GM12874 (cell line): ENCODE results near the gene HSPB2.

Experiments used
- TF ChIP-seq, protein P1 (sequence below): IDR thresholded peaks from 2 replicates; pipeline ENCODE4 v1.5.1; 2011; ENCODE audit warnings: low read depth, mild to moderate bottlenecking, control low read depth, low read length, moderate library complexity; ENCODE audit not compliant: insufficient read depth

HSPB2 gene

DNA sequence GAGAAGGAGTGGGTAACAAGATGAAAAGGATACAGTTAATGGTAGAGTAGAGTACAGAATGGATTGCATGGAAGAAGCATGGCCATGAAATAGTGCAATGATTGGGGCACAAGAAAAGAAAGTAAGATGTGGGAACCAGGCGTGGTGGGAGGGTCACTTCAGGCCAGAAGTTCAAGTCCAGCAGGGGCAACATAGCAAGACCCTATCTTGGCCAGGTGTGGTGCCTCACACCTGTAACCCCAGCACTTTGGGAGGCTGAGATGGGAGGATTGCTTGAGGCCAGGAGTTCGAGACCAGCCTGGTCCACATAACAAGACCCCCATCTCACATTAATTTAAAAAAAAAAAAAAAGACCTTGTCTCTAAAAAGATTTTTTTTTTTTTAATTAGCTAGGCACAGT, 4.8 kb downstream of the HSPB2 start:
- TF ChIP-seq, protein P1, sequence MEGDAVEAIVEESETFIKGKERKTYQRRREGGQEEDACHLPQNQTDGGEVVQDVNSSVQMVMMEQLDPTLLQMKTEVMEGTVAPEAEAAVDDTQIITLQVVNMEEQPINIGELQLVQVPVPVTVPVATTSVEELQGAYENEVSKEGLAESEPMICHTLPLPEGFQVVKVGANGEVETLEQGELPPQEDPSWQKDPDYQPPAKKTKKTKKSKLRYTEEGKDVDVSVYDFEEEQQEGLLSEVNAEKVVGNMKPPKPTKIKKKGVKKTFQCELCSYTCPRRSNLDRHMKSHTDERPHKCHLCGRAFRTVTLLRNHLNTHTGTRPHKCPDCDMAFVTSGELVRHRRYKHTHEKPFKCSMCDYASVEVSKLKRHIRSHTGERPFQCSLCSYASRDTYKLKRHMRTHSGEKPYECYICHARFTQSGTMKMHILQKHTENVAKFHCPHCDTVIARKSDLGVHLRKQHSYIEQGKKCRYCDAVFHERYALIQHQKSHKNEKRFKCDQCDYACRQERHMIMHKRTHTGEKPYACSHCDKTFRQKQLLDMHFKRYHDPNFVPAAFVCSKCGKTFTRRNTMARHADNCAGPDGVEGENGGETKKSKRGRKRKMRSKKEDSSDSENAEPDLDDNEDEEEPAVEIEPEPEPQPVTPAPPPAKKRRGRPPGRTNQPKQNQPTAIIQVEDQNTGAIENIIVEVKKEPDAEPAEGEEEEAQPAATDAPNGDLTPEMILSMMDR: no peak

- TF ChIP-seq, protein P1: no peak
Observed at GRCh38 chr11:111917788-111918187, 5.3 kb downstream of the HSPB2 start.

- TF ChIP-seq, protein P1: no peak
Observed at GRCh38 chr11:111918390-111919256, 6.1 kb downstream of the HSPB2 start, which contains the start of gene C11orf52. C11orf52 (plus strand) TSS chr11:111918913; CDS start chr11:111918973, 60 bp downstream.

- TF ChIP-seq, protein P1: no peak
Observed at GRCh38 chr11:111920908-111921307, 8.4 kb downstream of the HSPB2 start.

- TF ChIP-seq, protein P1: no peak
Observed at GRCh38 chr11:111921541-111922230, 9.2 kb downstream of the HSPB2 start.

GRCh38 chr11:111922803-111923202, 10.3 kb downstream of the HSPB2 start:
- TF ChIP-seq, protein P1: no peak

- TF ChIP-seq, protein P1: no peak
Observed at GRCh38 chr11:111923351-111923788, 10.8 kb downstream of the HSPB2 start.
